ENCODE data around the gene PLCB1.

The PLCB1 gene

GRCh38 chr20:8535403-8536261 is 403.6 kb downstream of the PLCB1 start:
- intact Hi-C loops (cut with DNase I; ENCODE audit: low total_unique reads) = no loop called here
- DNase-seq = no peak

DNA sequence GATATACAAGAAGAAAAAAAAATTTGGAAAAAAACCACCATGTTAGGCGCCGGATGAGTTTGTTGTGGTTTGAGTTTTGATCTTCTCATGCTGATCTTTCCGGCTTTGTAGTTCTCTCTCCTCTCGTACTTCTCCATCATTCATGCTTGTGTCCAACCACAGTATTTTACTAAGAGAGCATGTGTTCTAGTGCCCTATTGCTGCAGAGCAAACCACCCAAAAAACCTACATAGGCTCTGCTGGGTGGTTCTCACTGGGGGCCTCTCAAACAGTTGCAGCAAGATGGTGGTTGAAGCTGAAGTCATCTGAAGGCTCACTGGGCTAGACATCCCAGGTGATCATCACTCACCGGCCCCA is 404.2 kb downstream of the PLCB1 start:
- intact Hi-C loops (cut with DNase I; ENCODE audit: low total_unique reads) = no loop called here
- DNase-seq = no peak
- H3K9me3 ChIP-seq = no peaks in the 10 kb centered on the region
- no peaks in the 10 kb centered on the region for H3K36me3 ChIP-seq
- no peak overlapping the region for H3K4me3 ChIP-seq
- no peaks in the 10 kb centered on the region for H3K27me3 ChIP-seq
- no peak for TF ChIP-seq CTCF (IDR thresholded peaks at IDR 0.05)
- no peak overlapping the region for H3K27ac ChIP-seq
- no peaks in the 10 kb centered on the region for H3K4me1 ChIP-seq

More at GRCh38 chr20:8535403-8536261, 403.6 kb downstream of the PLCB1 start:
- Histone ChIP-seq H3K36me3 (no peaks in the 10 kb centered on the region), H3K9me3 (no peaks in the 10 kb centered on the region), H3K27me3 (no peaks in the 10 kb centered on the region), H3K4me1 (no peaks in the 10 kb centered on the region), H3K27ac (no peak overlapping the region), H3K4me3 (no peak overlapping the region)
- peak in 1 of 2 experiments; percentile 8 for TF ChIP-seq CTCF (IDR thresholded peaks at IDR 0.05)

DNA sequence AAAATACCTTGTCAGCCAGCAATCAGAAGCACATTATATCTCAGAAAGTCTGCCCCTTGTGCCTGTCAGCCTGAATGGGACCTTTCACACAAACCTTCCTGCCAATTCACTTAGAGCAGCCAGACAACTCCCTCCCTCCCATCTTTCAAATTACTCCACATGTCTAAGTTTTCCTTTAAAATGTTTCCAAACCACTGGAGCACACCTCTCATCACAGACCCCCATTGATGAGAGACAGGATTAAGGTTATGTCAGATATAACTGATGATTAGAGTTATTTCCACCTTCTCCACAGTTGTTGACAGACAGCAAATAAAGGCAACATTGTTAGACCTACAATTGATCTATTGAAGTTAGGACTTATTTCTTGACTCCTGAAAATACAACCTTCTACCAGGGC is 408.4 kb downstream of the PLCB1 start:
- H3K27me3 ChIP-seq = no peaks in the 10 kb centered on the region
- H3K9me3 ChIP-seq = no peaks in the 10 kb centered on the region
- H3K4me1 ChIP-seq = no peaks in the 10 kb centered on the region
- H3K4me3 ChIP-seq = no peak overlapping the region
- no peak overlapping the region for H3K27ac ChIP-seq
- TF ChIP-seq CTCF (IDR thresholded peaks at IDR 0.05) = no peak
- H3K36me3 ChIP-seq = no peaks in the 10 kb centered on the region
- DNase-seq = no peak
- intact Hi-C loops (cut with DNase I; ENCODE audit: low total_unique reads) = no loop called here

DNA sequence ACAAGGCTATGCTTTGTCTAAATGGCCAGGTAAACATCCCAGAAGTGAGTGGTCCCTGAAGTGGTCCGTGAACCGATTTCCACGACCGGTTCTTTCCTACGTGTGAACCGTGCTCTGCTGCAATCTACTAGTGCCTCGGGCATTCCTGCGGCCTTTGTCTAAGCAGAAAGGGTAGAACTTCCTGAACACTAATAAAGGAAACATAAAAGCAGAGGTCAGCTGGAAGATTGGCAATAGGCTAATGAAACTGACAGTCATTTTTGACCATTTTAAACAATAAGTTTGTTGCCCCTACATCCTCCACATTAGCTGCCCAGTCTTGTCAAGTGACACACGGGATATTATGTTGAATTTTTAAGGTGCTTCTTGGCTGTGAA is 410.0 kb downstream of the PLCB1 start:
- Histone ChIP-seq H3K27me3 (no peaks in the 10 kb centered on the region), H3K4me1 (no peaks in the 10 kb centered on the region), H3K36me3 (no peaks in the 10 kb centered on the region), H3K9me3 (no peaks in the 10 kb centered on the region), H3K4me3 (no peak overlapping the region), H3K27ac (no peak overlapping the region)
- TF ChIP-seq CTCF (IDR thresholded peaks at IDR 0.05) = no peak
- DNase-seq = no peak
- intact Hi-C loops (cut with DNase I; ENCODE audit: low total_unique reads) = no loop called here

DNA sequence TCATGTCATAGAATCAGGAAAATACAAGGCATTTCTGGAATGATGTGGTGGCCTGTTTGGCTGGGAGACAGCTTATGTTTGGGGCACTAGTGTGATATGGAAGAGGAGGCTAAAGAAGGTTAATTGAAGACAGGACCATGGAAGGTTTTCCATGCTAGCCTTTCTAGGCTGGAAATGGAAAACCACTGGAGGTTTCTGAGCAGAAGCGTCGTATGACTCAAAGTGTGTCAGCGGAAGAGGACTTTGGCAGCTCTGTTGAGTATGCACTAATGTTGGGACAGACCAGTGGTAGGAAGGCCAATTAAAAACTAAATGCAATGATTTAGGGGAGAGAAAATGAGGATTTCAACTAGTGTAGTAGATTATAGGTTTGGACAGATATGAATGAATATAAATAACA is 413.1 kb downstream of the PLCB1 start:
- Histone ChIP-seq H3K9me3 (no peaks in the 10 kb centered on the region), H3K4me1 (no peaks in the 10 kb centered on the region), H3K27me3 (no peaks in the 10 kb centered on the region), H3K36me3 (no peaks in the 10 kb centered on the region), H3K4me3 (no peak overlapping the region), H3K27ac (no peak overlapping the region)
- DNase-seq = no peak
- TF ChIP-seq CTCF (IDR thresholded peaks at IDR 0.05) = no peak
- intact Hi-C loops (cut with DNase I; ENCODE audit: low total_unique reads) = no loop called here
